T-cell (primary cell): ENCODE measurements around the gene RANBP17. TPM values are rescaled to one million over a fixed set of nuclear protein-coding genes. Genes with fewer than 3 reads are reported as not detected.

Source experiments
- ATAC-seq, 4 experiments: fragments of 200-7000 bp in 3 of 4; fragments of 150-1000 bp in 1 of 4; cut with Tn5 transposase; replicated peaks in 1 of 4; 1 replicate in 3 of 4; 2 replicates in 1 of 4; pipeline ENCODE4 v1.10.0; 2021; ENCODE audit warnings: moderate library complexity in 3 of 4, mild to moderate bottlenecking in 2 of 4, moderate number of reproducible peaks in 1 of 4
- CTCF ChIA-PET, 2 donors: fragments of 300-600 bp; sonication (Branson Sonifier 250); formaldehyde crosslinking; loops; one replicate each; lab custom pipeline; 2022; ENCODE audit warnings: antibody characterized with exemption in 2 of 2; lab: Charles Lee
- POLR2A ChIA-PET, 2 donors: fragments of 300-600 bp; sonication (Branson Sonifier 250); formaldehyde crosslinking; loops; one replicate each; lab custom pipeline; 2022; ENCODE audit warnings: antibody characterized with exemption in 2 of 2; lab: Charles Lee
- DNase-seq, 35 experiments: peaks; one replicate each; pipeline versions ENCODE4 v3.0.0 to v3.0.0-alpha.2; 2013 to 2023
- H3K27ac ChIP-seq: one replicate; pipeline ENCODE4 v1.5.1; 2013; ENCODE audit warnings: low read length
- H3K27me3 ChIP-seq, 2 experiments: replicated peaks in 1 of 2; 1 replicate in 1 of 2; 2 replicates in 1 of 2; pipeline versions ENCODE4 v1.6.1 to v1.7.0; 2013; ENCODE audit warnings: low read length in 1 of 2, mixed read lengths in 1 of 2; ENCODE audit not compliant: control insufficient read depth in 2 of 2, insufficient read depth in 2 of 2; ENCODE audit errors: extremely low read depth in 1 of 2
- H3K36me3 ChIP-seq, 2 donors: 1 replicate in 1 of 2; 2 replicates in 1 of 2; pipeline versions ENCODE4 v1.6.1 to v1.7.0; 2013; ENCODE audit warnings: low read length in 1 of 2; ENCODE audit not compliant: control insufficient read depth in 2 of 2, insufficient read depth in 1 of 2; ENCODE audit errors: extremely low read depth in 1 of 2
- H3K4me1 ChIP-seq, 2 experiments: 1 replicate in 1 of 2; 2 replicates in 1 of 2; pipeline versions ENCODE4 v1.6.1 to v1.7.0; 2013; ENCODE audit warnings: low read length in 2 of 2, mixed read lengths in 1 of 2; ENCODE audit not compliant: insufficient read depth in 2 of 2, control insufficient read depth in 1 of 2; ENCODE audit errors: extremely low read depth in 1 of 2
- H3K4me3 ChIP-seq, 2 donors: 1 replicate in 1 of 2; 2 replicates in 1 of 2; pipeline versions ENCODE4 v1.5.1 to v1.7.0; 2013; ENCODE audit warnings: mild to moderate bottlenecking in 2 of 2, low read length in 1 of 2, moderate library complexity in 1 of 2; ENCODE audit not compliant: control insufficient read depth in 1 of 2; ENCODE audit errors: extremely low read depth in 1 of 2
- H3K9me3 ChIP-seq: 2 replicates; pipeline ENCODE4 v1.7.0; 2013
- H3K27ac Mint-ChIP-seq, 2 donors: one replicate each; pipeline ENCODE4 v1.8.0; 2020 to 2021; ENCODE audit warnings: mild to moderate bottlenecking in 2 of 2, mixed read lengths in 2 of 2
- H3K27me3 Mint-ChIP-seq, 2 donors: one replicate each; pipeline ENCODE4 v1.8.0; 2021 to 2022; ENCODE audit warnings: mixed read lengths in 2 of 2
- H3K36me3 Mint-ChIP-seq: one replicate; pipeline ENCODE4 v1.8.0; 2021; ENCODE audit warnings: mixed read lengths
- H3K4me1 Mint-ChIP-seq, 3 donors: one replicate each; pipeline ENCODE4 v1.8.0; 2020 to 2022; ENCODE audit warnings: mixed read lengths in 3 of 3, mild to moderate bottlenecking in 1 of 3
- H3K4me3 Mint-ChIP-seq, 3 donors: one replicate each; pipeline ENCODE4 v1.8.0; 2020 to 2022; ENCODE audit warnings: mild to moderate bottlenecking in 3 of 3, mixed read lengths in 3 of 3, moderate library complexity in 3 of 3
- H3K9me3 Mint-ChIP-seq, 3 donors: one replicate each; pipeline ENCODE4 v1.8.0; 2020 to 2022; ENCODE audit warnings: mixed read lengths in 3 of 3
- whole genome bisulfite sequencing: methylation state at CpG from one replicate; pipeline ENCODE4 v1.1.5; 2013; ENCODE audit warnings: missing lambda C conversion rate; ENCODE audit not compliant: insufficient coverage; 5-methylcytosine and 5-hydroxymethylcytosine counted together
- total RNA-seq, 35 experiments: library from RNA in 6 of 35; stranded (reverse) in 6 of 35; fragments of 120-200 nt in 1 of 35; gene quantifications; one replicate each; pipeline versions ENCODE4 v1.2.1 to v1.2.4 and lab custom pipeline; 2013 to 2026

The RANBP17 gene
- total RNA-seq, 5 donors from 2014 or later (not counting 1 experiment from before 2014, with no cell fraction given): 0.41 to 0.62 (median 0.58) TPM; not detected in 2

GRCh38 chr5:170874017-170874416, 12.2 kb downstream of the RANBP17 start:
- Histone ChIP-seq H3K27me3 (no peaks in the 10 kb centered on the region), H3K9me3 (no peaks in the 10 kb centered on the region), H3K27ac (no peak overlapping the region), H3K36me3 (no peaks in the 10 kb centered on the region), H3K4me3 (no peak overlapping the region), H3K4me1 (no peaks in the 10 kb centered on the region)
- Mint-ChIP-seq H3K36me3 (no peaks in the 10 kb centered on the region), H3K27me3 (peaks cover 3 to 5% of the 10 kb centered on the region in 2 donors), H3K4me1 (no peaks in the 10 kb centered on the region), H3K4me3 (no peak overlapping the region), H3K9me3 (peaks cover 19 to 32% (median 28%) of the 10 kb centered on the region in 3 donors), H3K27ac (no peak overlapping the region)
- ChIA-PET POLR2A (no interaction called here), CTCF (no interaction called here)
- no peak for ATAC-seq
- 86% methylated on average over 2 of the region's 2 CpGs for WGBS
- no peak for DNase-seq

GRCh38 chr5:170875811-170876210, 14.0 kb downstream of the RANBP17 start:
- no peaks in the 10 kb centered on the region for H3K9me3 ChIP-seq
- POLR2A ChIA-PET: no interaction called here
- H3K27ac ChIP-seq: no peak overlapping the region
- Mint-ChIP-seq H3K36me3 (no peaks in the 10 kb centered on the region), H3K4me1 (no peaks in the 10 kb centered on the region), H3K9me3 (peaks cover 18 to 32% (median 20%) of the 10 kb centered on the region in 3 donors), H3K27ac (no peak overlapping the region), H3K27me3 (peaks cover 3 to 5% of the 10 kb centered on the region in 2 donors), H3K4me3 (no peak overlapping the region)
- CTCF ChIA-PET: no interaction called here
- no peaks in the 10 kb centered on the region for H3K36me3 ChIP-seq
- WGBS: 91% methylated on average over 3 of the region's 4 CpGs
- ATAC-seq: no peak
- H3K27me3 ChIP-seq: no peaks in the 10 kb centered on the region
- no peak for DNase-seq
- H3K4me1 ChIP-seq: no peaks in the 10 kb centered on the region
- H3K4me3 ChIP-seq: no peak overlapping the region

- H3K4me3 Mint-ChIP-seq: no peak overlapping the region
- POLR2A ChIA-PET: no interaction called here
- H3K27ac Mint-ChIP-seq: no peak overlapping the region
- no peak for DNase-seq
- Histone ChIP-seq H3K4me3 (no peak overlapping the region), H3K4me1 (no peaks in the 10 kb centered on the region), H3K36me3 (no peaks in the 10 kb centered on the region), H3K27ac (no peak overlapping the region), H3K9me3 (no peaks in the 10 kb centered on the region), H3K27me3 (no peaks in the 10 kb centered on the region)
- no peak for ATAC-seq
- H3K4me1 Mint-ChIP-seq: no peaks in the 10 kb centered on the region
- H3K36me3 Mint-ChIP-seq: no peaks in the 10 kb centered on the region
- peaks cover 0 to 15% (median 3%) of the 10 kb centered on the region in 3 donors for H3K9me3 Mint-ChIP-seq
- no CpG with 5 or more reads among the region's 2 CpGs for WGBS
- H3K27me3 Mint-ChIP-seq: peaks cover 3 to 5% of the 10 kb centered on the region in 2 donors
- CTCF ChIA-PET: no interaction called here
Measured at GRCh38 chr5:170880084-170880483, 18.3 kb downstream of the RANBP17 start.

- no peaks in the 10 kb centered on the region for H3K36me3 Mint-ChIP-seq
- H3K36me3 ChIP-seq: no peaks in the 10 kb centered on the region
- H3K4me3 ChIP-seq: no peak overlapping the region
- ChIA-PET CTCF (no interaction called here), POLR2A (no interaction called here)
- no peaks in the 10 kb centered on the region for H3K27me3 ChIP-seq
- DNase-seq (no peak), ATAC-seq (no peak)
- no peaks in the 10 kb centered on the region for H3K4me1 ChIP-seq
- peaks cover 0 to 2% of the 10 kb centered on the region in 2 donors for H3K27me3 Mint-ChIP-seq
- H3K27ac ChIP-seq: no peak overlapping the region
- WGBS: no CpG with 5 or more reads among the region's 3 CpGs
- no peak overlapping the region for H3K27ac Mint-ChIP-seq
- H3K9me3 ChIP-seq: no peaks in the 10 kb centered on the region
- H3K9me3 Mint-ChIP-seq: no peaks in the 10 kb centered on the region
- H3K4me3 Mint-ChIP-seq: no peak overlapping the region
- H3K4me1 Mint-ChIP-seq: no peaks in the 10 kb centered on the region
Measured at GRCh38 chr5:170882345-170882744, 20.5 kb downstream of the RANBP17 start.

GRCh38 chr5:170885256-170885655, 23.4 kb downstream of the RANBP17 start:
- Histone ChIP-seq H3K4me3 (no peak overlapping the region), H3K4me1 (no peaks in the 10 kb centered on the region), H3K9me3 (no peaks in the 10 kb centered on the region), H3K27me3 (no peaks in the 10 kb centered on the region), H3K36me3 (no peaks in the 10 kb centered on the region), H3K27ac (no peak overlapping the region)
- H3K27ac Mint-ChIP-seq: no peak overlapping the region
- peaks cover 0 to 5% of the 10 kb centered on the region in 2 donors for H3K27me3 Mint-ChIP-seq
- ChIA-PET POLR2A (no interaction called here), CTCF (no interaction called here)
- H3K4me3 Mint-ChIP-seq: no peak overlapping the region
- H3K4me1 Mint-ChIP-seq: no peaks in the 10 kb centered on the region
- DNase-seq: no peak
- ATAC-seq: no peak
- H3K9me3 Mint-ChIP-seq: no peaks in the 10 kb centered on the region
- no peaks in the 10 kb centered on the region for H3K36me3 Mint-ChIP-seq

- POLR2A ChIA-PET: no interaction called here
- Histone ChIP-seq H3K9me3 (no peaks in the 10 kb centered on the region), H3K27me3 (no peaks in the 10 kb centered on the region), H3K36me3 (no peaks in the 10 kb centered on the region), H3K4me1 (no peaks in the 10 kb centered on the region), H3K4me3 (no peak overlapping the region), H3K27ac (no peak overlapping the region)
- no peaks in the 10 kb centered on the region for H3K9me3 Mint-ChIP-seq
- no peak overlapping the region for H3K27ac Mint-ChIP-seq
- DNase-seq (no peak), ATAC-seq (no peak)
- H3K36me3 Mint-ChIP-seq: no peaks in the 10 kb centered on the region
- CTCF ChIA-PET: no interaction called here
- H3K27me3 Mint-ChIP-seq: peaks cover 0 to 5% of the 10 kb centered on the region in 2 donors
- no CpG with 5 or more reads among the region's 2 CpGs for WGBS
- no peaks in the 10 kb centered on the region for H3K4me1 Mint-ChIP-seq
- no peak overlapping the region for H3K4me3 Mint-ChIP-seq
Measured at GRCh38 chr5:170885809-170886208, 24.0 kb downstream of the RANBP17 start.
